Measurements from ENCODE around the gene ALX4.
A peak's percentile ranks its signal among the peaks of the same experiment; 100 is the strongest.

Gene ALX4

DNA sequence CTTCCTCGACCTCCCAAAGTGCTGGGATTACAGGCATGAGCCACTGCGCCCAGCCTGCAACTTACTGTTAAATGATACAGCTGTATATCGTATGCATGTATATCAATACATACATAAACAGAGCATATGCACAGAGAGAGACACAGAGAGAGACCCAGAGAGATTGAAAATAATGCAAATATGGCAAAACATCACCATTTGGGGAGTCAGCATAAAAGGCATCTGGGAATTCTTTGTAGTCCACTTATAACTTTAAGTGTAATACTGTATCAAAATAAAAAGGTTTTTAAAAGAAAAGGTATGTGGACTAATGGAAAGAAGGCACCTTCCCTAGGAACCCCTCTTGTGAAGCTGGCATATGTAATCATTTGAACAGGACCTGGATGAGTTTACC lies 21.8 kb downstream of the ALX4 start:
- DNase-seq: no peak

GRCh38 chr11:44286911-44287310 lies 23.0 kb downstream of the ALX4 start:
- DNase-seq: no peak

DNA sequence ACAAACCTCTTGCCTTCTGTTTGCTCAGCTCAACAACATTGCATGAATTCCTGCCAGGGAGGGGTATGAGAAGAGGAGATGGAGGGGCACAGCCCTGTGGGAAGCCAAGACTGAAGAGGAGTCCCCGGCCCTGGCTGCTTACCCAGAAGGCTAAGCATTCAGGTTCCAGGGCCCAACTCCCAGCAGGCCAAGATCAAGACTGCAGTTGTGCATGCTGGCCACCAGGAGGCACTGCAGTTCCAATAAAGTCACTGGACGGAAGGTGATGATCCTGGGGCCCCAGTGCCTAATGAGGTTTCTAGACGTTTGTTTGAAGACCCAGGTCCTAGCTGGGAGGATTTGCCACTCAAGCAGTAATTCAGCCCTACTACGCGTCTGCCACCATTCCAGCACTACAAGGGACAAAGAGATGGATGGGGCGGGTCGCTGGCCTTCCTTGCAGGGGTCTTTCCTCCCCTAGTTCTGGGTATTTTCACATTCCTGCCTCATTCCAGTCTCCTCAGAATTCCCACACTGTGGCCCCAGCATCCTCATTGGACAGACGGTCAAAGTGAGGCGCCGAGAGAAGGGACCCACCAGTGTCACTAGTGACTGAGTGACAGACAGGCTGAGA lies 23.6 kb downstream of the ALX4 start:
- peak; percentile 31 for DNase-seq

DNA sequence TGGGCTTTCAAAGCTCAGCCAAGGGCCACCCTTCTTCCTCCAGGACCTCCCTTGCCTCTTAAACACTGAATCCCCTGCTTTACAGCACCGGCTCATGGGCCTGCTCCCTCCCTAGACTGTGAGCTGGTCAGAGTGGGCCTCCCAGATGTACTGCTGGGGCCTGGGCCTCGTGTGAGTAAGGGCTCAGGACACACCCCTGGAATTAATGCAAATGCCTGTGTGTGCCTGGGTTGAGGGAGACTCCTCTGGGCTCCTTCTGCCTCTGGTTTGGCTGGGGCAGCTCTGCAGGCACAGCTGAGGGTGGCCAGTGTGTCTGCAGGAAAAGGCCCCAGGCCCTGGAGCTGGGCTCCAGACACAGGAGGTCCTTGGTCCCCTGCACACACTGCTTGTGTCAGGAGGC lies 24.2 kb downstream of the ALX4 start:
- DNase-seq: no peak

- DNase-seq: no peak
Observed at GRCh38 chr11:44282620-44283019, 27.3 kb downstream of the ALX4 start.

DNA sequence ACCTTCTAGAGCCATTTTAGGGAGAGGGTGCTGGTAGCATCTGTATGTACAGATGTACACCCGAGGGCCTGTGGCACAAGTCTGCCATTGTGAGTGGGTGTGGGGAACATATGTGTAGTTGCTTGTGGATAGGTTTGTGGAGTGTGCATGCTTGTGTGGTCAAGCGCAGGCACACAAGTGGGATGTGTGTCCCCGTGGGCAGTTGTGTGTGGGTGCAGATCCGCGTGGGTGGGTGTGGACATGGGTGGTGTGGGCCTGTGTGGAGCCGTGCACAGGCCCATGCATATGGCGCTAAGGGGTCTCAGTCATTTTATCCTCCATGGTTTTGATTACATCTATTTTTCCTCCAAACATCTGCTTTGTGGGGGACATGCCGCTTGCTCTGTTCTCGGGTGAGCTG lies 28.8 kb downstream of the ALX4 start:
- no peak for DNase-seq

DNA sequence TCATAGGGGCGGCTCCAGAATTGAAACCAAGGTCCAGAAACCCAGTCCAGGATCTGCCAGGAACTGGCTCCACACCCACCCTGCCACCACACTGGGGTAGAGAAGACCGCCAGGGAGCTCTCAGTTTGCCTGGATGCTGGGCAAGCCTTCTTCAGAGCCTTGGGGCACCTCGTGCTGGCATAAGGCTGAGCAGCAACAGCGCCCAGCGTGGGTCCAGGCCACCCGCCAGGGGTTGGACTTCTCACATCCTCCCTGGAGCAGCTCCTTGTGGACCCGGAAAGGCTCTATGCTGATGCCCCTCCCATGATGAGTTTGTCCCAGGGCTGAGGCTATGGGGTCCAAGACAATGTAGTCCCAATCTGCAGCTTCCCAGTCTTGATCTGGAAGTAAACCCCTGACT lies 29.7 kb downstream of the ALX4 start:
- DNase-seq: no peak

DNA sequence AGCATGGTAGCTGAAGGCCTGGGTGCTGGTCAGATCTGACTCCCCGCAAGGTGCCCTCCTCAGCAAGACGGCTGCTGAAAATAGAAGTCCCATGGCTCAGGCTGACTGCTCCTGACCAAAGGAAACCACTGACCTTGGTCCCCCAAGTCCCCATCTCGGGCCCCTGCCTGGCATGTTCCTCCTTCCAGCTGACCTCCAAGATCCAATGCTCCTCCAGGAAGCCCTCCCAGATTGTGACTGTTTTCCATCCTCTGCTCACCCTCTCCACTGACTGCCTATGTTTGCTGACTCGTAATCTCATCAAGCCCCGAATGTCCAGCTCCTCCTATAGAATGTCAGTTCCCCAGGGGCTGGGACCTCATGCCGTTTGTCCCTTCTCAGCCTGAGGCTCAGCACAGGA lies 30.5 kb downstream of the ALX4 start:
- DNase-seq: no peak

DNA sequence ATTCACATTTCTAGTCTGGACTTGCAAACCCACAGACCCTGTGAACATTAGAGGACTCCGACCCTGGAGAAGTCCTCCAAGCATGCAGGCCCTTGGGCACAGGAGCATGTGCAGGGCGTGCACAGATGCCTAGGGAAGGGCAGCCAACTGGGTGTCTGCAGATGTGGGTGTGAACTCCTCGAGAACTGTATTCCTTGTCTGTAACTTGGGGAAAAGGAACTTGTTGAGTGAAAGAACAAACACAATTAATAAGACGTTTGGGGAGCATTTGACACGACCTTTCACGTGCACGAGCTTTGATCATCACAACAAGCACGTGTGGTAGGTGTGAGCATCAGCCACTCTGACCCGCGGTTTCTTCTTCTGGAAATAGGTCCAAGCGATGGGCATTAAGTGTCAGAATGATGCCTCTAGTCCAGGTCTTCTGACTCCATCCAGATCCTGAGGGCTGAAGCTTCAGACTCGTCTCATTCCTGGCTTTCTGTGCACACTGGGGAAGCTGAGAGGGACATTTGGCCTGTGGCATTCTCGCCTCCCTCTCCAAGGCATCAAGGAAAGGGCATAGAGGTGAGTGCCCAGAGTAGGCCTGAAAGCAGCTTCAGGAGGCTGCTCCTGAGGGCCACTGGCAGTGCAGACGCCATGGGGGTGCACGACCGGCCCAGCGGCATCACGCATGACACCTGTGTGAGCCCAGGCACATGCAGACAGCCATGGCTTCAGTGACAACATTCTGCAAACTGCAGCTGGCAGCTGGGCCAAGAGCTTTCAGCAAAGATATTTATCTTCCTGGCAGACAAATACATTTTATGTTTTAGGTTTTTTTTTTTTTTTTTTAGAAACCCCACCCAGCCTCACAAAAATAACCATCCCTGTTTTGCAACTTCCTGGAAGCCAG lies 32.5 kb downstream of the ALX4 start:
- DNase-seq: no peak

DNA sequence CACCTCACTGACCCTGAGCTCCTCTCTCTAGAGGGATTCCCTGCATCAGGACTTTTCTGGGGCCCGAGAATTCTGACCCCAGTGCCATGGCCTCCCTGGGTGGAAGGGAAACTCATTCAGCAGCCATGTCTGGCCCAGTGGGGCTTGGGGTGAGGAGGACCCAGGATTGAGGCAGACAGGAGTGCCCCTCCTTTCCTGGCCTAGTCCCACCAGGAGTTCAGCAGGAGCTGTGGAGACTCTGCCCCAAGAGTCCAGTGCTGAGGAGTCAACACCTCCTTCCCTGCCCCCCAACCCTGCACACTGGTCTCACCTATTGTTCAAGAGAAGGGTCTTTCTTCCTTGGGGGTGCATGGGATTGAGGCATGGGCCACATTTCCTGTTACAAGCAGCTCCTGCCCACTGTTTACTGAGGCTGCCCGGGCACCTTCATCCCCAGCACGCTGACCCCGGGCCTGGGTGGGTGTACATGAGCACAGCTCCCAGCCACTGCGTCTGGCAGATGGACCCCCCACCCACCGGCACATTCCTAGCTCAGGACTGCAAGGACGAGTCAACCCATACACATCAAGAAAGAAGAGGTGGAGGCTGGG lies 33.9 kb downstream of the ALX4 start:
- DNase-seq: no peak

- no peak for DNase-seq
Observed at GRCh38 chr11:44275241-44275640, 34.7 kb downstream of the ALX4 start.

DNA sequence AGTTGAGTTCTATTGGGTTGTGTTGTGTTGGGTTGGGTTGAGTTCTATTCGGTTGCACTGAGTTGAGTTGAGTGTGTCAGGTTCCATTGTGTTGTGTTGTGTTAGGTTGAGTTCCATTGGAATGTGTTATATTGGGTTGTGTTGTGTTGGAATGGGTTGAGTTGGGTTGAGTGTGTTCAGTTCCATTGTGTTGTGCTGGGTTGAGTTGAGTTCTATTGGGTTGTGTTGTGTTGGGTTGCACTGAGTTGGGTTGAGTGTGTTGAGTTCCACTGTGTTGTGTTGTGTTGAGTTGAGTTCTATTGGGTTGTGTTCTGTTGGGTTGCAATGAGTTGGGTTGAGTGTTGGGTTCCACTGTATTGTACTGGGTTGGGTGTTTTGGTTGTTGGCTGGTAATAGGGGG lies 35.5 kb downstream of the ALX4 start:
- DNase-seq: no peak

- DNase-seq: no peak
Observed at GRCh38 chr11:44271286-44271685, 38.7 kb downstream of the ALX4 start.

DNA sequence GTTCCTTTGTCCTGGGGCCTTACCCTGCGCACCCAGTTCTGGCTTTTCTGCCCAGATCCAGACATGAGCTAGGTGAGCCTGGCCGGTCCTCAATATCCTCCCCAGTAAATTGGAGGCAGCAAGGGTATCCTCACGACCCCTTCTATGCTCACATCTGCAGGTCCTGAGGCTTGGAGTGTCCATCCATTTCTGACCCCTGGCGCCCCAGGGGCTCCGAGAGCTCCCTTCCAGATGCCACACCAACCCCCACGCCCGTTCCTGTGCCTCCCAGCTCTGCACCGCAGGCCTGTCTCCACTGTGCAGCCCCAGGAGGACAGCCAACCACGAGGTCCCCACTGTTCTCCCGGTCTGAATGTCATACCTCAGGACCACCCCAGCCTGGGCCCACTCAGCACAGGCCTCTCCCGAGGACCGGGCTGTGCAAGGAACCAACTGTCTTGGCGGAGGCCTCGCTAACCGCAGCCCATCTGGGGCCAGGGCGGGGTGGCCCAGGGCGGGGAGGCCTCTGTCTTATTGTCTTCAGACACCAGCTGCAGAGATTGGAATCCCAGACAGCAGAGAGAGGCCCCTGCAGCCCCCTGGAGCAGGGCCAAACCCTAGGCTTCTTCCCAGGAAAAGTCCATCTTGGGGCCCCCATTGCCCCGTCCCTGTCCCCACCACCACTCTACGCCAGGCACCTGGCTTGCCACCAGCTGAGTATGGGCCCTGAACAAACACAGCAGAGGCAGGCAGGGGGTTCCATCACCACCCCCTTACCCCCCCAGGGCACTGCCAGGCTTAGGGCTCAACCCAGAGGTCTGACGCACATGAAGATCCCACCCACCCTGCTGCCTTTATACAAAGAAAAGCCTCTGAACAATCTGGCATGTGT lies 39.3 kb downstream of the ALX4 start:
- DNase-seq: no peak

DNA sequence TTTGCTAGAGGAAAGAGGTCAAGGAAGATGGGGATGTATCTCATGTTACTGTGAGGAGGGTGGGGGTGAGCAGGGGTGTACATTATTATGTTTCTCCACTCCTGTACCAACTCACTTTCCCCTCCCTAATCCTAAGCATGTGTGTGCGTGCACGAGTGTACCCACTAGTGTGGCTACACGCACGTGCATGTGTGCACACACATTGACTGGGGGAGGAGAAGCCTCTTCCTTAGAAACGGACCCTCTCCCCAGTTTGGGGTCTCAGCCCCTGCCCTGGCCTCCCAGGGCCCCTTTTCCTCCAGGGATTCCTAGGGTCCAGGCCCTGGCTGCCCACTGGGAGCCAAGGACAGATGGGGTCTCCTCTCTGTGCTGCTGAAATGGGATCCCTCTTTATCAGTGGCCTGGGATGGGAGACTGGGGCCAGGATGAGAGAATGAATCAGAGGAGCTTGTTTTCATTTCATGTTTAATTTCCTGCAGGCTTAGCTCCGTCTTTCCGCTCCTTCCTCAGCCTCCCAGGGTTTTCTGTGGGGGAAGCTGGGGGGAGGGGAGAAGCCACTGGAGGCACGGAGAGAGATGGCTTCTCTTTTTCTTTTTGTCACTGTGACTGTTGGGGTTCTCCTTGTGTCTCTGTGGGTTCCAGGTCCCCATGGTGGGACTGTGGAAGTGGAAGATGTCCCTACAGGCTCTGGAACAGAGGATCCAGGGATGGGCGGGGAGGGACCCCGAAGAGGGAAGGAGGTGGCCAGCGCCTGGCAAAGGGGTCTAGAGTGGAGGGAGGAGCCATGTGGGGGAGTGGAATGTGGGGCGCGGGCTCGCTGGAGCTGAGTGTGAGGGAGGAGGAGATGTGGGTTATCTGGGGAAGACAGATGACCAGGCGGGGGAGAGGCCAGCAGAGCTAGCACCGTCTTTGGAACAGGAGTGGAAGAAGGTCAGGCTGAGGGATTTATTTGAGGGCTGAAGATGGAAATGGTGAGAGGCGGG lies 40.3 kb downstream of the ALX4 start:
- DNase-seq: no peak

GRCh38 chr11:44268614-44269080 lies 41.3 kb downstream of the ALX4 start:
- DNase-seq: no peak

DNA sequence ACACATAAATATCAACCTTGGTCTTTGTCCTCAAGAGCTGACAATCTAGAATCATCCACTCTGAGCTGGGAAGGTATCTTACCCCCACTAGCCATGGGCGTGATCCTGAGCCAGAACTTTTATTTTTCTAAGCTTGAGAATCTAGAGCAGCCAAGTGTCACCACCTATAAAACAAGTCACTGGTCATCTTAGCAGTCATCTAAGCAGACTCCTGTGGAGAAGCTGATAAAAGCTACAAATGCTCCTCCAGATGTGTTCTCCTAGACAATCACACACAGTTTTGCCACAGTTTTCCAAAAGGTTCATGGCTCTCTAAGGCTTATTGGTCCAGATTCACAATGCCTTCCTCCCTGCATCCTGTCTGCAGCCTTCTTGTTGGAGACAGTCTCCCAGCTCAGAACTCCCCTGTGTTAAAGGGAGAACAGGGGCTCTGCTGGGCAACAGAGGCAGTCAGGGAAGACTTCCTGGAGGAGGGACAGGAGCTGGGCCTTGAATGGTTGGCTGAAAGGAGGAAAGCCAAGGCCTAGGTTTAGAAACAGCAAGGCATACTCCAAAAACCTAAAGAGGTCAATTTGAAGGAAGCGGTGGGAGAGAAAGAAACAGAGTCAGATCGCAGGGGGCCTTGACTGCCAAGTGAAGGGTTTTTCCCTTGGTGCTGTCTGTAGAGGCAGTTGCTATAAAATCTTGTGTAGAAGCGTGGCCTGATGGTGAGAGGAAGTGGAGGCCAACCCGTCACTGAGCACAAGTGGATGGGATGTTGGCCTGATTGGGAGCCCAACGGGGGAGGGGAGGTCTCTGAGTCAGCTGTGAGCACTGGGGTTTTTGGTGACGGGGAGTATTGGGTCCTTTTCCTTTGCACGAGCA lies 42.0 kb downstream of the ALX4 start:
- no peak for DNase-seq

GRCh38 chr11:44267006-44267749 lies 42.8 kb downstream of the ALX4 start:
- no peak for DNase-seq

DNA sequence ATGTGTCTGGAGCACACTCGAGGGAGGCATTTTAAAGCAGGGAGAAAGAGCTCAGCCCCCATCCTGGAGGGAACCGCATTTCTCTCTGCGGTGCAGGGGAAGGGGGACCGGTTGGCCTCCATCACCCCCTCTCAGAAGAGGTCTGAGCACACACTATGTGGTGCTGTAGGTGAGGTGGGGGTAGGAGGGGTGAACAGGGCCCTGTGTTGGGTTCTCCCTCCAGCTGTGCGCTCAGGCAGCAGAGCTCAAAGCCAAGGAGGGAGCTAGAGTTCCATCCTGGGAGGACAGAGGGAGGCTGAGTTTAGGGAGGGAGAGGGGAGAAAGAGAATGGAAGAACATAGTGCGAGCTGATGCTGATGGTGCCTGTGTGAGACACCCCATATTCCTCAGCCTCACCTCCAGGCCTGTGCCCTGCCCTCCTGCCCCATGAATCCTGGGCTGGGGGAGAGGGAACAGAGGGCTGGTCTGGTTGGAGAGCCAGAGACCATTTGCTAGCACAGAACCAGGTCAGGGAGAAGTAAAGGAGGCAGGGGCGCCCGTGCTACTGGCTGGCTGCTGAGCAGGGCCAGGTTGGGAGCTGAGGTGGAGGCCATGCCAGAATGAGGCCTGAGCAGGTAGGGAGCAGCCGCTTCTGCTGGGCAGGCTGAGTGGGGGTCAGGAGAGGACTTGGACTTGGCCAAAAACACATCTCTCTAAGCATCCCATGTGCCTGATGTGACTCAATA lies 43.7 kb downstream of the ALX4 start:
- no peak for DNase-seq

All from activated gamma-delta T cell treated with Interleukin-2 at 50 U/mL for 16 hours (primary cell).